GM12892 (cell line): Measurements from ENCODE around the gene NKAIN2.

ENCODE experiments used
- DNase-seq: peaks from one replicate; pipeline ENCODE4 v3.0.0; 2011; ENCODE audit not compliant: insufficient read length
- FAIRE-seq: peaks from 2 replicates; lab custom pipeline; 2011; peaks lifted over from hg19 to GRCh38; lab: Jason Lieb, UNC
- POLR2A ChIP-seq: IDR thresholded peaks from 2 replicates; pipeline ENCODE4 v1.6.1; 2011; ENCODE audit warnings: low read depth, low read length, control low read depth
- POLR2AphosphoS5 ChIP-seq: IDR thresholded peaks from 2 replicates; pipeline ENCODE4 v1.6.1; 2011; ENCODE audit warnings: low read depth, low read length, control low read depth
- TAF1 ChIP-seq: IDR thresholded peaks from 2 replicates; pipeline ENCODE4 v1.6.1; 2011; ENCODE audit warnings: low read depth, mild to moderate bottlenecking, control low read depth, low read length, borderline replicate concordance

Gene NKAIN2

DNA sequence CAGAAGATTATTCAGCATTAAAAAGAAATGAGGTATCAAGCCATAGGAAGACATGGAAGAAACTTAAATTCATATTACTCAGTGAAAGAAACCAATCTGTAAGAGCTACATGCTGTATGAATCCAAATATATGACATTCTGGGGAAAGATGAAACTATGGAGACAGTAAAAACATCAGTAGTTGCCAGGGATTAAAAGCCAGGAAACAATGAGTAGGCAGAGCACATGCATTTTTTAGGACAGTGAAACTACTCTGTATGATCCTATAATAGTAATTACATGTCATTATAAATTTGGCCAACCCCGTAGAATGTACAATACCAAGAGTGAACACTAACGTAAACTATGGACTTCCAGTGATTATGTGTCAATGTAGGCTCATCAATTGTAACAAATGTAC is 1065.8 kb downstream of the NKAIN2 start:
- TF ChIP-seq TAF1, result no peak
- no peak for TF ChIP-seq POLR2A
- TF ChIP-seq POLR2AphosphoS5, result no peak
- FAIRE-seq (no peak), DNase-seq (no peak)

DNA sequence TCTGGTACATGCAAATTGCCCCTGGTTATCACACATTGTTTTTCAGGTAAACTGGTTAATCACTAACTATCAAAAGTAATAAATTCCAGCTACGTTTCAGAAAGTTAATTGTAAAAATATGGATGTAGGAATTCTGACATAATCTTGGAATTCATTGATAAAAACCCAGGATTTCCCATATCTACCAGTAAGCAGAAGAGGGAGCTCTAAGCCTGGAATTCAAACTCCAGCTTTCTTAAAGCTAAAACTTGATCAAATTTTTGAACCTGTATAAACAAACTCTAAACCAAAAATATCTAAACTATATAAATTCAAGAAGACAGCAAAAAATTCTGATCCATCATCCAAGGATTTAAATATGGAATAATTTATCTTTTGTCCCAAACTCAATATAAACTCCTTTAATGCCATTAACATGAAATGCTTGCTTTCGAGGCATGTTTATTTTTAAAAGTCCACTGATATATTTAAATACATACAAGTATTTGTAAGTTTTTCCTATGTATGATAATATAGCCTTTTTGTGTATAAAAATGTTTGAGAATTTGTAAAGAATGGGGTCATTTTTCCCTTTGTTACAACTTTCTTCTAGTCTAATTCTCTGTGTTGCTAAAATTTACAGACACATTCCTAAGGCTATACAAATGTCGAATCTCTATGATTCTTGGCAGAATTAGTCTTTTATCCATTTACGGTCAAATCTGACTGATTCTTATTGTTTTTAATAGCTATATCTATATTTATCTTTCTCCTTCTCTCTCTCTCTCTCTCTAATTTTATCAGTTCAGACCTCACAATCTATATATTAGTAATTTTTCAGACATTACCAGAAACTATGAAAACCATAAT is 1067.2 kb downstream of the NKAIN2 start:
- FAIRE-seq (no peak), DNase-seq (no peak)
- TF ChIP-seq POLR2AphosphoS5, result no peak
- no peak for TF ChIP-seq TAF1

DNA sequence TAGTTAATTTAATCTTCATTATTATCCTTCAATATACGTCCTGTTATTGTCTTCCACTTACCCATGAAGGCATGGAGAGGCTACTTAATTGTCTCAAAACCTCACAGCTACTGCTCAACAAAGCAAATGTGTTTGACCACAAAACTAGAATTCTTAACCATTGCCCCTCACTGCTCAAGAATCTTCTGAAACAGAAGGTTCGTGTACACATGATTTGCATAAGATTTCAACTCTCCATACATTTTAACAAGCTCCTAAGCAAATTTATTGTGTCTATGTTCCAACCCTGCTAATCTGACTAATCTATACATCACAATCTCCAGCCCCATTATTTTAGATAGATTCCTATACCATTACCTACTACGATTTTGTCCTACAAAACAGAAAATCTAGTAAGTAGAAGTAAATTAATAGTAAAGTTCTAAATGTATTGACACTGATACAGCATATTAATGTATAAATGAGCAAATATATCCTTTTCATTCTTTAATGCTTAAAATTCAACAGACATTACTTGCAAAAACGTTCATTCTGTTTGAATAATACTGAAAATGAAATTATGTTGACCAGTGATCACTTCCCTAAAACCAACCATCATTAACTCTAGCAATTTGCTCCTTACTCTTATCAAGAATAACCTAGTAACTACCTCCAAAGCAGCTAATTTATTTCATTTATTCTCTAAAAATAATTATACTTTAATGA is 1068.8 kb downstream of the NKAIN2 start:
- DNase-seq, result no peak
- no peak for FAIRE-seq
- TF ChIP-seq TAF1 (no peak), POLR2A (no peak), POLR2AphosphoS5 (no peak)

DNA sequence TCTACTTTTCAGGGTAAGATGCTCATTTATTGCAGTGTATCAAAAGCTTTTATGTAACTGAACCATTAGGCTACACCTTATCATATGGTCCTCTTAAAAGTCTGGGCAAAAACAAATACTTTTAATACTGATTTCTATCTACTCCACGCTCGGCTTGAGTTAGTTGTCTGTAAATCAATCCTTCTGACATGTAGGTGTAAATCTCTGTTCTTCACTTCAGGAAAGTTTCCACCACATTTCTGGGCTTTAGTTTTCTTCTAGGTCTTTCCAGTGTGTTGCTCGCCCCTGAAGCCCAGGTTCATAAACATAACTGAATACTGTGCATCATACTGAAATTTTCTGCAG is 1069.4 kb downstream of the NKAIN2 start:
- no peak for FAIRE-seq
- DNase-seq, result no peak
- TF ChIP-seq POLR2A (no peak), TAF1 (no peak)
